Kidney (tissue), 14 donors: ENCODE measurements around the gene KLF12. TPM values are rescaled to one million over a fixed set of nuclear protein-coding genes. Genes with fewer than 3 reads are reported as not detected.

Experiments
- DNase-seq, 5 donors: peaks; one replicate each; pipeline ENCODE4 v3.0.0-alpha.2; 2013 to 2020
- FAIRE-seq: peaks from 2 replicates; lab custom pipeline; 2012; peaks lifted over from hg19 to GRCh38; lab: Jason Lieb, UNC
- H3K27ac ChIP-seq, 2 donors: one replicate each; pipeline ENCODE4 v1.7.0; 2013; ENCODE audit warnings: low read depth in 2 of 2, low read length in 2 of 2, inconsistent platforms in 1 of 2
- H3K27me3 ChIP-seq: one replicate; pipeline ENCODE4 v1.7.1; 2013; ENCODE audit warnings: low read length, inconsistent platforms; ENCODE audit not compliant: control insufficient read depth, insufficient read depth
- H3K36me3 ChIP-seq, 3 donors: one replicate each; pipeline versions ENCODE4 v1.7.0 to v1.7.1; 2013; ENCODE audit warnings: low read length in 3 of 3, control low read depth in 1 of 3, inconsistent platforms in 1 of 3; ENCODE audit not compliant: insufficient read depth in 3 of 3, control insufficient read depth in 2 of 3
- H3K4me1 ChIP-seq, 3 donors: one replicate each; pipeline versions ENCODE4 v1.7.0 to v1.7.1; 2013; ENCODE audit warnings: low read length in 3 of 3, inconsistent platforms in 1 of 3, low read depth in 1 of 3; ENCODE audit not compliant: control insufficient read depth in 2 of 3, insufficient read depth in 2 of 3
- H3K4me3 ChIP-seq, 3 donors: one replicate each; pipeline versions ENCODE4 v1.7.0 to v1.8.1; 2013; ENCODE audit warnings: low read length in 3 of 3, control low read depth in 1 of 3, inconsistent platforms in 1 of 3
- H3K9ac ChIP-seq, 3 donors: one replicate each; pipeline versions ENCODE4 v1.7.0 to v1.7.1; 2013; ENCODE audit warnings: low read length in 3 of 3, control low read depth in 1 of 3, inconsistent platforms in 1 of 3
- H3K9me3 ChIP-seq, 3 donors: one replicate each; pipeline versions ENCODE4 v1.7.0 to v1.7.1; 2013; ENCODE audit warnings: low read length in 3 of 3, control low read depth in 1 of 3, inconsistent platforms in 1 of 3; ENCODE audit not compliant: control insufficient read depth in 2 of 3, insufficient read depth in 1 of 3
- intact Hi-C: fragments of 100-400 bp; cut with DNase I; formaldehyde crosslinking; loops from one replicate; pipeline ENCODE4 v1.11.1; 2022
- polyA plus RNA-seq: library from polyadenylated mRNA; stranded (reverse); fragments of 350-450 nt; fragmentation: Illumina TruSeq; extraction: RNeasy Lipid Tissue Mini Kit (QIAGEN cat#74804); gene quantifications from one replicate; pipeline ENCODE4 v1.2.3, GENCODE V29; 2014; ENCODE audit warnings: low read depth, low replicate concordance; ENCODE audit not compliant: insufficient read depth
- total RNA-seq: library from RNA; stranded (reverse); fragmentation: NEBNext Ultra II Directional; extraction: Animal tissue kit (Norgen Biotek cat#: 25700); gene quantifications from one replicate; pipeline ENCODE4 v1.2.1, GENCODE V29; 2021
- TF ChIP-seq, protein P1 (sequence below): IDR thresholded peaks from 3 replicates; pipeline ENCODE4 v1.5.1; 2012; ENCODE audit warnings: mild to moderate bottlenecking, moderate library complexity, borderline replicate concordance; ENCODE audit not compliant: insufficient read depth; ENCODE audit errors: extremely low read depth
- donor health status: control.
- donor health status: control.
- donor health status: control.
- donor health status: control.
- donor health status: control.
- donor health status: DM: yes; HTN: yes; CAD: no.
- donor health status: Normal renal cell carcinoma (clear cell type).

The KLF12 gene
- total and polyA plus RNA-seq, 2 donors from 2014 or later, result 2.6 to 22.0 TPM

DNA sequence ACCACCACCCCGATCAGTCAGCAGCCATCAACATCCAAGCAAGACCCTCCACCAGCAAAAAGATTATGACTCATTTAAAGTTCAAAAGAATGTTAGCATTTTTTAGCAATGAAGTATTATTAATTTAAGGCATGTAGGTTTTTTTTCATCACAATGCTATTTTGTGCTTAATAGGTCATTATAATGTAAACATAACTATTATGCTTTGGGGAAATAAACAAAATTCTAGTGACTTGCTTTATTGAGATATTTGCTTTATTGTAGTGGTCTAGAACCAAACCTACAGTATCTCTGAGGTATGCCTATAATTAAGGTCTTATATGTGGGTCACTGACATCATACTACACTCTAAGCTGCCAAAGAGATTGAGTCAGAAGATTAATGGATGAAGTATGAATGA lies 20.0 kb downstream of the KLF12 start:
- intact Hi-C loops, result no loop called here

DNA sequence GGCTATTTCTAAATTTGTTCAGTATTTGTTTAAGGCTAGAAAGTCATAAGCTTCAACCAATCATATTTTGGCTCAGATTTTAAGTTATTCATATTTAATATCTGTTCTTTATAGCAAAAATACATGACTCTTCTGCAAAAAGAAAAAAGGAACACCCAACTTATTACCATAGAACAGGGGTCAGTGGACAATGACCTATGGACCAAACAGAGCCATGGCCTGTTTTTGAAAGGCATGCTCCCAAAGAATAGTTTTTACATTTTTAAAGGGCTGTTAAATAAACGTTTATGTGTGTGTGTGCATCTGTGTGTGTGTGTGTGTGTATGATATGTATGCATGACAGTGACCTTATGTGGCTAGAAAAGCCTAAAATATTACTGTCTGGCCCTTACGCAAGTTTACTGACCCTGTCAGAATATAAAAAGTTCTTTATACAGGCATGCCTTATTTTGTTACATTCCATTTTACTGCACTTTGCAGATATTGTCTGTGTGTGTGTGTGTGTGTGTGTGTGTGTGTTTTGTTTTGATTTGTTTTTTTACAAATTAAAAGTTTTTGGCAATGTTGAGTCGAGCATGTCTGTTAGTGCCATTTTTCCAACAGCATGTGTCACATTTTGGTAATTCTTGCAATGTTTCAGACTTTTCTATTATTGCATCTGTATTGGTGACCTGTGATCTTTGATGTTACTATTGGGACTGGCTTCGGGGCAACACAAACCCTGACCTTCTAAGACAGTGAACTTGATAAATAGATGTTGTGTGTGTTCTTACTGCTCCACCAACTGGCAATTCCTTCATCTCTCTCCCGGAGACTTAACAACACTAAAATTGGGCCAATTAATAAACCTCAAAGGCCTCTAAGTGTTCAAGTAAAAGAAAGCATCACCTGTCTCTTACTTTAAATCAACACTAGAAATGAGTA lies 22.0 kb downstream of the KLF12 start:
- DNase-seq, result peak in 1 of 5 donors; percentile 4
- intact Hi-C loops, result no loop called here

More for the DNA sequence above, 20.0 kb downstream of the KLF12 start:
- DNase-seq (no peak), FAIRE-seq (no peak)
- Histone ChIP-seq H3K27ac (no peak overlapping the region), H3K27me3 (no peaks in the 10 kb centered on the region), H3K4me1 (peaks cover 0 to 10% (median 2%) of the 10 kb centered on the region in 3 donors), H3K9ac (no peak overlapping the region), H3K36me3 (no peaks in the 10 kb centered on the region), H3K9me3 (peaks cover 0 to 9% (median 0%) of the 10 kb centered on the region in 3 donors), H3K4me3 (no peak overlapping the region)
- TF ChIP-seq, protein P1, sequence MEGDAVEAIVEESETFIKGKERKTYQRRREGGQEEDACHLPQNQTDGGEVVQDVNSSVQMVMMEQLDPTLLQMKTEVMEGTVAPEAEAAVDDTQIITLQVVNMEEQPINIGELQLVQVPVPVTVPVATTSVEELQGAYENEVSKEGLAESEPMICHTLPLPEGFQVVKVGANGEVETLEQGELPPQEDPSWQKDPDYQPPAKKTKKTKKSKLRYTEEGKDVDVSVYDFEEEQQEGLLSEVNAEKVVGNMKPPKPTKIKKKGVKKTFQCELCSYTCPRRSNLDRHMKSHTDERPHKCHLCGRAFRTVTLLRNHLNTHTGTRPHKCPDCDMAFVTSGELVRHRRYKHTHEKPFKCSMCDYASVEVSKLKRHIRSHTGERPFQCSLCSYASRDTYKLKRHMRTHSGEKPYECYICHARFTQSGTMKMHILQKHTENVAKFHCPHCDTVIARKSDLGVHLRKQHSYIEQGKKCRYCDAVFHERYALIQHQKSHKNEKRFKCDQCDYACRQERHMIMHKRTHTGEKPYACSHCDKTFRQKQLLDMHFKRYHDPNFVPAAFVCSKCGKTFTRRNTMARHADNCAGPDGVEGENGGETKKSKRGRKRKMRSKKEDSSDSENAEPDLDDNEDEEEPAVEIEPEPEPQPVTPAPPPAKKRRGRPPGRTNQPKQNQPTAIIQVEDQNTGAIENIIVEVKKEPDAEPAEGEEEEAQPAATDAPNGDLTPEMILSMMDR, result no peak

DNA sequence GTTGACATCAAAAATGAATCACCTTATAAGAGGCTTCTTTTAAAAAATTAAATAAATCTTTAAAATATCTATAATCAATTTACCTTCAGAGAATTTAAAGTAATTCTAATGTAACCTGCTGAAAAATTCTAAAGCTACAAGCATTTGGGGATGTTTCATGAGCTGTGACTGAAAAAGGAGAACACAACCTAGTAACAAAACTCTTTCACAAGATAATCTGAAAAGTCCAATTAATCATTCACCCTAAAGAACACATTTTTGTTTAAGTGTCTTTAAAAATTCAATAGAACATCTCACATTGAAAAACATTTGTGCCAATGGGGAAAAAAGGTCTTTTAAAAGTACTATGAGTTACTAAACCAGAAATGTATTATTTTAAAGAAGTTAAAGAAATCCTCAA lies 22.8 kb downstream of the KLF12 start:
- Histone ChIP-seq H3K27me3 (no peaks in the 10 kb centered on the region), H3K27ac (no peak overlapping the region), H3K4me1 (peaks cover 0 to 11% (median 2%) of the 10 kb centered on the region in 3 donors), H3K36me3 (no peaks in the 10 kb centered on the region), H3K9me3 (no peaks in the 10 kb centered on the region), H3K4me3 (no peak overlapping the region), H3K9ac (no peak overlapping the region)
- DNase-seq (peak in 1 of 5 donors; percentile 26), FAIRE-seq (peak; percentile 79)
- TF ChIP-seq, protein P1, result no peak
- intact Hi-C loops, result no loop called here

More for the DNA sequence above, 22.0 kb downstream of the KLF12 start:
- Histone ChIP-seq H3K27ac (peak overlapping the region in 1 of 2 donors; percentile 28), H3K4me3 (no peak overlapping the region), H3K27me3 (no peaks in the 10 kb centered on the region), H3K4me1 (peaks cover 0 to 10% (median 2%) of the 10 kb centered on the region in 3 donors), H3K36me3 (no peaks in the 10 kb centered on the region), H3K9ac (no peak overlapping the region), H3K9me3 (no peaks in the 10 kb centered on the region)
- TF ChIP-seq, protein P1, result no peak
- no peak for FAIRE-seq
